8988T (cell line): ENCODE data around the gene NR3C2.
"Not testable (repeated sequence)": the region's sequence is repeated elsewhere in the genome, so short reads cannot be mapped to it uniquely, and the experiment has no call there.

Source experiments
- DNase-seq: peaks from one replicate; pipeline ENCODE4 v3.0.0; 2011

NR3C2 gene

GRCh38 chr4:148211533-148211932 lies 230.7 kb downstream of the NR3C2 start:
- DNase-seq, result no peak

DNA sequence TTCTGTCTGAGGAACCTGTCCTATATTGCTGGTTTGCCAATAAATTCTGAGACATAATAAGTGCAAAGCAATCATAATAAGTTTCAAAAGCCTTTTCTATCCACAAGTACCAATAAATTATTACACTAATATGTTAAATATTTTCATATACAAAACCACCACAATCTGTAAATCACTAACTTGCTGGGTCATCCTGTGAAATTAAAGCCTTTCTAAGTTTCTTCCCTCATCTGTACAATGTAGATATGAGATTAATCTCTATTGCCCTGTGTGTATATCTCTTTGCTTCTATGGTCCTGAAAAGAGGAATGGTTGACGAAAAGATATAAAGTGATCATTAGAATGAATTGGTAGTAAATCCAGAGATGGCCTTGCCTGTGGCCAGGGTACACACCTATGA lies 231.6 kb downstream of the NR3C2 start:
- no peak for DNase-seq

GRCh38 chr4:148207068-148207467 lies 235.1 kb downstream of the NR3C2 start:
- no peak for DNase-seq

DNA sequence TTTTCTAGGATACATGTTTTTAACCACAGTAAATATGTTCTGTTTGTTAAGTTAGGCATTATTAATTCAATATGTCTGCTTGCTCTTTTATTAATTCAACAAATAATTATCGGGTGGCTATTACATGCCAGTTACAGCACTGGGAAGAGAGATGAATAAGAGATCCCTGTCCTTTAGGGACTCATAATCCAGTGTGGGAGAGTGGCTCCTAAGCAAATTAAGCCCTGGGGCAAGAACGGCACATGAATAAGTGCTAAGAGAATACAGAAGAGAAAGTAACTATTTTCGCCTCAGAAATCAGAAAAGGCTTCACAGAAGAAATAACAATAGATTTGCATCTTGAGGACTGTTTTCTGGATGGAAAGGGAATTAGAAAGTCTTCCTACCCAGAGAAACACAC lies 236.7 kb downstream of the NR3C2 start:
- DNase-seq, result no peak

DNA sequence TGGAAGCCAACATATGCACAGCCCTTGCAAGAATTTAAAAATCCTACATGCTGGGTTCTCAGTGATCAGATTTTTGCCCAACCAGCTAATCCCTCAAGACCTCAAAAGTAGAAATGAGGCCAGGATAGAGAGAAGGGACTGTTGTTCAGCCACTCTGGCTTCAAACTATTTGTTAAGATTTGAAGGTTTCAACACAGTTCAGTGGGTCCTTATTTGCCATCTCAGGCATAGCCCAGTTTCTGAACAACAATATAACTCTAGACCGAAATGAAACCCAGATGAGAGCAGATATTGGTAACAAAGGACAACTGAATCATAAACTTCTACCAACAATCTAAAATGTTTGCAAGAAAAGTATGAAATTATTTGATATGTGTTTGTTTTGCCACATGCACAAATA lies 237.3 kb downstream of the NR3C2 start:
- DNase-seq, result no peak

DNA sequence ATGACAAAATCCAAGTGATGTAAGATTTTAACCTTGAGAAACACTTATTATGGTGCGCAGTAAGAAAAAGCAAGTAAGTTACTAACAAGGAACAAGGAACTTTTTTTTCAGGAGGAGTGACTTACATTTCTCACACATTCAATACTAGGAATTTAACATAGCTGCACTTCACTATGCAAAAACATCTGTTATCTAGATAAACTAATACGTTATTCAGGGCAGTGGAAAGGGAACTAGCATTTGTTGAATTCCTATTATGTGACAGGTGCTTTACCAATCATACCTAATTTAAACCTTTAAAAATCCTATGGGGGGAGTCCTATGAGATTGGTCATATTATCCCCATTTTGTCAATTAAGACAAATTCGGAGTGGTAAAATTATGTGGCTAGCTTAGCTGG lies 238.0 kb downstream of the NR3C2 start:
- DNase-seq, result no peak

DNA sequence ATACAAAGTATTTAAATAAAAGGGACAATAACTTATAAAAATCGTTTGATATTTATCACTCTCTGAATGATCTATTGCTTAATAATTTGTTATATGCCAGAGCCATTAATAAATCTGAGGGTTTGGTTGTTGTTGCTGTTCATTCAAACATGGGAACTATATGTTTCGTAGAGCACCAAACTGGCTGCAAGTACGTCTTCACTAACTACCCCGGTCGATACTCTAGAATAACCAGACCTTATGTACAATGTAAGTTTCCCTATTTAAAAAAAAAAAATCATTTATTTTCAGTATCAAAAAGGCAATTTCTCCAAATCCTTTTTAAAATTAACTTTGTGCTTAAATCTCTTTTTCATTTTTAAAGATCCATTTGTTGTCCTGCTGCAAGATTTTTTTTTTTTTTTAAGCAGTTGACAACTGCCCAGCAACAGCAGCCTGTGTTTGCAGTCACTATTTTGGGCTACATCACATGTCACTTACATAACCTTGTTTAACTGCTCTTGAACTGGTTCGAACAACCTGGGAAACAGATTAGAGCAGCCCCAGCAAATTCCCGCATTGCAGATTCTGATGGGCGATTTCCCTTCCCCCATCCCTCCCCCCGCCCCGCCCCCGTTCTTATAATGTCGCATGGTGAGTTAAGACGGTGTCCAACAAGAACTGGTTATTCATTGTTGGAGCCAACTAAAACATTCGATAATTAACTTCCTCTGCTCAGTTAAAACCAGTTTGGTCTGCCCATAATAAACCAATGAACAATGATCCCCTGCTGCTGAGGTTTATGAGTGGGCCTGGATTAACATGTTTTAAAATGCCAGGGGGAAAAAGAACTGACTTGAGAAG lies 238.9 kb downstream of the NR3C2 start:
- no peak for DNase-seq

GRCh38 chr4:148200960-148201359 lies 241.3 kb downstream of the NR3C2 start:
- DNase-seq, result no peak

DNA sequence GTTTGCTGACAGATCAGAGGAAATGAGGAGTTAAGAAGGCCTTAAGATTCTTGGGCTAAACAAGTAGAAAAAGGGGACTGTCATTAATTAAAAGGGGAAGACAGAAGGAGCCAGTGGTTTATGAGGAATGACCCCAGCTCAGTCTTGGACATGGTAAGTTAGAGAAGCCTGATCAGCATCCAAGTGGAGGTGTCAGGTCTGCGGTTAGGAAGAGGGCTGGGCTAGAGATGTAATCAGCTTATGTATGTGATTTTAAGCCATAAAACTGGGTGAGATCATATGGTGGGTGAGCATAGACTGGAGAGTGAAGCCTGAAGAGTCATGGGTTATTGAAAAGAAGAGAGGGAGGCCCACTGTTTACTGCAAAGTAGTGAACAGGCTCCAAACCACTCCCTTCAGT lies 246.1 kb downstream of the NR3C2 start:
- DNase-seq, result no peak

- no peak for DNase-seq
Observed at GRCh38 chr4:148192526-148192925, 249.7 kb downstream of the NR3C2 start.

DNA sequence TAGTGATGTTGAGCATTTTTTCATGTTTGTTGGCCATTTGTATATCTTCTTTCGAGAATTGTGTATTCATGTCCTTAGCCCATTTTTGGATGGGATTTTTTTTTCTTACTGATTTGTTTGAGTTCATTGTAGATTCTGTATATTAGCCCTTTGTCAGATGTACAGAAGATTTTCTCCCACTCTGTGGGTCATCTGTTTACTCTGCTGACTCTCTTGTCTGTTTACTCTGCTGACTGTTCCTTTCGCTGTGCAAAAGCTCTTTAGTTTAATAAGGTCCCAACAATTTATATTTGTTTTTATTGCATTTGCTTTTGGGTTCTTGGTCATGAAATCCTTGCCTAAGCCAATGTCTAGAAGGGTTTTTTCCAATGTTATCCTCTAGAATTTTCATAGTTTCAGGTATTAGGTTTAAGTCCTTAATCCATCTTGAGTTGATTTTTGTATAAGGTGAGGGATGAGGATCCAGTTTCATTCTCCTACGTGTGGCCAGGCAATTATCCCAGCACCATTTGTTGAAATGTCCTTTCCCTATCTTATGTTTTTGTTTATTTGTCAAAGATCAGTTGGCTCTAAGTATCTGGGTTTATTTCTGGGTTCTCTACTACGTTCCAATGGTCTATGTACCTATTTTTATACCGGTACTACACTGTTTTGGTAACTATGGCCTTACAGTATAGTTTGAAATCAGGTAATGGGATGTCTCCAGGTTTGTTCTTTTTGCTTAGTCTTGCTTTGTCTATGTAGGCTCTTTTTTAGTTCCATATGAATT lies 254.6 kb downstream of the NR3C2 start:
- DNase-seq, result not testable (repeated sequence)

- DNase-seq, result no peak
Observed at GRCh38 chr4:148184922-148185321, 257.3 kb downstream of the NR3C2 start.

- no peak for DNase-seq
Observed at GRCh38 chr4:148182230-148182911, 259.8 kb downstream of the NR3C2 start.

DNA sequence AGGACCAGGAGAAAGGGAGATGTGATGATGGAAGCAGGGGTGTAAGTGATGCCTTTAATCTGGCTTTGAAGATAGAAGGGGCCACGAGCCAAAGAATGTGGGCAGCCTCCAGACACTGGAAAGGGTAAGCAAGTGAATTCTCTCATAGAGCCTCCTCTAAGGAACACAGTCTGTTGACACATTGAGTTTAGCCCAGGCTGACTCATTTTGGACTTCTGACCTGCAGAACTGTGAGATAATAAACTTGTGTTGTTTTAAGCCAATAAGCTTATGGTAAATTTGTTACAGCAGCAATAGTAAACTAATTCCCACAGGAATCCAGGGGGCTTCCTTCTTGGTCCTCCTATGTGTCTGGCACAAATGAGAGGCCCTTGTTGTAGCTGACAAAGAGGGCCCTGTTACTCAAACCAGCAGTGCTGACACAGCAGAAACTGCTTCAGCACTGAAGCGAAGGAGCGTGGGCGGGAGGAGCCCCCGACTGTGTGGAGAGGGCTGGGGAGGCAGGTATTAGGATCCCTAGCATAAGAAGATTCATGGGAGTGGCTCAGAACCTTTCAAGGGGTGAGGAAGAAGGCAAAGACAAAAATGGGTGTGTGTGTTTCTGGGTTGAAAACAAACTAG lies 268.7 kb downstream of the NR3C2 start:
- DNase-seq, result no peak

DNA sequence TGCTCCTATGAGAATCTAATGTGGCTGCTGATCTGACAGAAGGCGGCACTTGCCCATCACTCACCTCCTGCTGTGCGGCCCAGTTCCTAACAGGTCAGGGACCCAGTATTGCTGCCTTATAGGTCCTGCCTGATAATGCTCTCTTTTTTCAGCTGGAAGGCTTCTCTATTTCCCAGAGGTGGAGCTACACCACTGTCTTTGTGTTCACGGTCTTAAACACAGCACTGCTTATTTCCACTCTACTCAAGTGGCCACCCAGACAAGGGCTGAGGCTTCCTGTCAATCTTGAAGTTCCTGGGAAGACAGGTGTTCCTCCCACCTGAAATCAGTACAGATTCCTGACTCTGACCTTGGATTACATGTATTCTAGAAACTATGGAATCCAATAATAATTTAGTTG lies 270.6 kb downstream of the NR3C2 start:
- no peak for DNase-seq

DNA sequence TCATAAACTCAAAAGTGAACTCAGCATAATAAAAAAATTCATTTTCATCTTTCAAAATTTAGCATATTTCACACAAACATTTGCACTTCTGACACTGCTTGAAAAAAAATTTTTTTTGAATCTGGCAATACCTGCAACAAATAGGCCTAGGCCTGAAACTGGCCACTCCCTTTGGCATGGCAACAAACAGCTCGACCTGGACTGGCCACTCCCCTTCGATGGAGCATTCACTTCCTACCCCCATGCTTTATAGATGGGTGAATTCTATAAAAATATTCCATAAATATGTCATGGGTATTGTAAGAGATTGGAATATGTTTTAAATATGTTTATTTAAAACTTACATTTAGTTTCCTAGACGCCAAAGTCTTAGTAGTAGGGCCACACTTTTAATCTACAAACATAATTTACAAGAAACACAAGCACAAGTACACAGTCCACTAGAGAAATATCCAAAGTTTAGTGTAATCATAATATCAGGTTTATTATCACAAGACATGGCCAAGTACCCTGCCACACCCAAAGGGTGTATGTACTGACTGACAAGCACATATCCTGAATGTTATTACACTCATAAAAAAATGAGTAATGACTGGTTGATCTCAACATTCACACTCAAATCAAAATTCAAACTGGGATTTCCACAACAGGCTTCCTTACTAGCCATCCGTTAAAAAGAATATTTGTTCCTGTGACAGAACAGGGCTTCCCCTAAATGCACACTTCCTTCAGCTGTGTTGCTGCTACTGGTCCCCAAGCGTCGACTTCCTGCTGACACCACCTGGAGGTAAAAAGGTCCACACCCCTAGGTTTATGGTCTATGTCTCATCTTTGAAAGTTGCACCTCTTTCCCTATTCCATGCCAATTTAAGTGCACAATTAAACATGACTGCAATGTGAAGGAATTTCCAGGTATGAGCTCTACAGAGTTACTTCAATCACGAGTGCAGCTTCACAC lies 271.5 kb downstream of the NR3C2 start:
- DNase-seq, result no peak

DNA sequence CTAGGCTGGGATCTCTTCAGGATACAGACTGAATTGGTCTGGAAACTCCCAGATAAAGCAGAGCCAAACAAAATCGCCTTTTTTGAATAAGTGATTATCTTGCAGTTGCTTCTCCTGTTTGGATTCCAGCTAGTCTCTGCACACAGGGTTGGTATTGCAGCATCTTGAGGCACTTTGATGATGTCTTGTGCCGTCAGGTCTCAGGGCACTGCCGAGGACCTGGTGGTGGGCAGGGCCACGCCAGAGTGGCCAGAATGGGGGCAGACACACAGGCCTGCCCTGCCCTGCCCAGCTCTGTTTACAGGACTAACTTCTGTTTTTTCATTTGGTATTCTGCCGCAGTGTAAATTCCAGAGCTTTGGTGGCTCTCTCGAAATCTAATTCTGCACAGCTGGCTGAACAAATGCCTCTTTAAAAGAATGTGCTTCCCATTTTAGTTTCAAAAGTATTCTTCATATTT lies 276.1 kb downstream of the NR3C2 start:
- no peak for DNase-seq

GRCh38 chr4:148164557-148164956 lies 277.7 kb downstream of the NR3C2 start:
- DNase-seq, result no peak

- no peak for DNase-seq
Observed at GRCh38 chr4:148162991-148163390, 279.2 kb downstream of the NR3C2 start.

DNA sequence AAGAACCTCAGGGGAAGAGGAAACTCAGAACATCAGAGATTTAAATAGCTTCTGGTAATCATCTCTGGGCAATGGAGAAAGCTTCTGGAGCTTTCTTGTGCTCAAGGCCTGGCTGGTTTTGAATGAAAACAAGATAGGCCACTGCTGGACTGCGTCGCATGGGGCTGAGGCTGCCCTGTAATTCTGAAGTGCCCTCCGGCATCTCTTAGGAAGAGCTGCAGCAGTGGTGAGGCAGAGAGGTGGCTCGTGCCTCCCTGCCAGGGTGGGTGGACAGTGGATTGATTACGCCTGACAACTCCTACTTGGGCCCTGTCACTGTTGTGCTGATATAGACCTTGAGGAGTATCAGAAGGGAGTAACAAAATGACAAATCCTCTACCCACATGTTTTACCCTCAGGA lies 279.7 kb downstream of the NR3C2 start:
- DNase-seq, result no peak

DNA sequence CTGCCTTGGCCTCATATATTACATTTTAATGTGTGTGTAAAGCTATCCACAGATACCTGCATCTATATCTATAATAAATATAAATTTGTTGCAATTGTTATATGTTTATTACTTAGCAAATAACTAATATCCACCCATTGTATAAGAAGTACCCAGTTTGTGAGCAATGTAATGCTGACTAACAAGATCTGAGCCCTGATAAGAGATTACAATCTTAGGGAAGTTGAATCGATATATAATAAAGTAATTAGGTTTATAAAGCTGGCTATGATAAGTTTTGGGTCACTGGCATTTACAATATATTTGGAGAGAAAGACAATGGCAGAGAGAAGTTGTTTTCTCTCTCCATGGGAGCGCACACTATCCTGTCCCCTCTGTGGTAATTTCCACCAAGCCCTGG lies 280.6 kb downstream of the NR3C2 start:
- no peak for DNase-seq

- no peak for DNase-seq
Observed at GRCh38 chr4:148159793-148160192, 282.4 kb downstream of the NR3C2 start.
